ENCODE measurements around the gene CLOCK. TPM values are rescaled to one million over a fixed set of nuclear protein-coding genes. Genes with fewer than 3 reads are reported as not detected.

CLOCK gene
- total and polyA plus RNA-seq, 2 of the 13 experiments (the other 11 are each of a cell fraction or from before 2014, with no cell fraction given) = 8.8 to 13.5 TPM

DNA sequence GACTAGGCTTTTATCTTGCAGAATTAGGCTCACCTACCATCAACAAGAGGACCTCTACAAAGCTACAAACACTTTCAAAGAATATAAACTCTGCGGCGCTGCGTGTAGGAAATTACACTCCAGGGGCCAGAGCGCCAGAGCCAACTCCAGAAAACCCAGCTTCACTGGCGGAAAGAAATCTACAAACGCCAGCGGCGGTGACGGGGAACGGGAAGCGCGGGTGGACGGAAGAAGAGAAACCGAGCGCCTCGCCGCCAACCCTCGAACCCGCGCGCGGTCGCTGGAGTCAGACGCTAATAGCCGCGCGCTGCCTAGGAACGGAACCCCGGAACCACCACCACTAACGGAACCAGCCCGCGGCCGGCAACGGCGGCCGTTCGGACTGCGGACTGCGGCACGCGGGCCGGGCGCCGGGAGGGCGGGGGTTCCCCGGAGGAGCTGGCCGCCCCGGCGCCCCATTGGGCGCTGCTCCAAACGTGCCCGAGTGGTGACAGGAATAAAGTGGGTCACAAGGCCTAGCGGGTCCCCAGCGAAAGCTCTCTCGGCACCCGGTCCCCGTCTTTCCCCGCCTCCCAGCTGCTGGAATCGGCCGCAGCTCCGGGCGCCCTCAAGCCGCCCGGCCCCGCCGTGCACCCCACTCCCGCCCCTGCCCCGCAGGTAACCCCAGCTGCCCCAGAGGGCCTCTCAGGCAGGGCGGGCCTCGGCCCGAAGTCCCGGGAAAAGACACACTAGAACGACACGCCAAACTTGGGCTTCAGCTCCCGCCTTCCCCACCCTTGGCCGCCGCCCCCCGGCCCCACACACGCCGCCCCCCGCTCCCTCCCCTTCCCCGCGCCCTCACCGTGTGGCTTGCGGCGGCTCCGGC is 836 bp downstream of the CLOCK start (continued):
- TF ChIP-seq, protein P1, sequence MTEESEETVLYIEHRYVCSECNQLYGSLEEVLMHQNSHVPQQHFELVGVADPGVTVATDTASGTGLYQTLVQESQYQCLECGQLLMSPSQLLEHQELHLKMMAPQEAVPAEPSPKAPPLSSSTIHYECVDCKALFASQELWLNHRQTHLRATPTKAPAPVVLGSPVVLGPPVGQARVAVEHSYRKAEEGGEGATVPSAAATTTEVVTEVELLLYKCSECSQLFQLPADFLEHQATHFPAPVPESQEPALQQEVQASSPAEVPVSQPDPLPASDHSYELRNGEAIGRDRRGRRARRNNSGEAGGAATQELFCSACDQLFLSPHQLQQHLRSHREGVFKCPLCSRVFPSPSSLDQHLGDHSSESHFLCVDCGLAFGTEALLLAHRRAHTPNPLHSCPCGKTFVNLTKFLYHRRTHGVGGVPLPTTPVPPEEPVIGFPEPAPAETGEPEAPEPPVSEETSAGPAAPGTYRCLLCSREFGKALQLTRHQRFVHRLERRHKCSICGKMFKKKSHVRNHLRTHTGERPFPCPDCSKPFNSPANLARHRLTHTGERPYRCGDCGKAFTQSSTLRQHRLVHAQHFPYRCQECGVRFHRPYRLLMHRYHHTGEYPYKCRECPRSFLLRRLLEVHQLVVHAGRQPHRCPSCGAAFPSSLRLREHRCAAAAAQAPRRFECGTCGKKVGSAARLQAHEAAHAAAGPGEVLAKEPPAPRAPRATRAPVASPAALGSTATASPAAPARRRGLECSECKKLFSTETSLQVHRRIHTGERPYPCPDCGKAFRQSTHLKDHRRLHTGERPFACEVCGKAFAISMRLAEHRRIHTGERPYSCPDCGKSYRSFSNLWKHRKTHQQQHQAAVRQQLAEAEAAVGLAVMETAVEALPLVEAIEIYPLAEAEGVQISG (CRISPR knock-in tag; IDR thresholded peaks at IDR 0.05) = peak; percentile 74
- TF ChIP-seq, protein P2, sequence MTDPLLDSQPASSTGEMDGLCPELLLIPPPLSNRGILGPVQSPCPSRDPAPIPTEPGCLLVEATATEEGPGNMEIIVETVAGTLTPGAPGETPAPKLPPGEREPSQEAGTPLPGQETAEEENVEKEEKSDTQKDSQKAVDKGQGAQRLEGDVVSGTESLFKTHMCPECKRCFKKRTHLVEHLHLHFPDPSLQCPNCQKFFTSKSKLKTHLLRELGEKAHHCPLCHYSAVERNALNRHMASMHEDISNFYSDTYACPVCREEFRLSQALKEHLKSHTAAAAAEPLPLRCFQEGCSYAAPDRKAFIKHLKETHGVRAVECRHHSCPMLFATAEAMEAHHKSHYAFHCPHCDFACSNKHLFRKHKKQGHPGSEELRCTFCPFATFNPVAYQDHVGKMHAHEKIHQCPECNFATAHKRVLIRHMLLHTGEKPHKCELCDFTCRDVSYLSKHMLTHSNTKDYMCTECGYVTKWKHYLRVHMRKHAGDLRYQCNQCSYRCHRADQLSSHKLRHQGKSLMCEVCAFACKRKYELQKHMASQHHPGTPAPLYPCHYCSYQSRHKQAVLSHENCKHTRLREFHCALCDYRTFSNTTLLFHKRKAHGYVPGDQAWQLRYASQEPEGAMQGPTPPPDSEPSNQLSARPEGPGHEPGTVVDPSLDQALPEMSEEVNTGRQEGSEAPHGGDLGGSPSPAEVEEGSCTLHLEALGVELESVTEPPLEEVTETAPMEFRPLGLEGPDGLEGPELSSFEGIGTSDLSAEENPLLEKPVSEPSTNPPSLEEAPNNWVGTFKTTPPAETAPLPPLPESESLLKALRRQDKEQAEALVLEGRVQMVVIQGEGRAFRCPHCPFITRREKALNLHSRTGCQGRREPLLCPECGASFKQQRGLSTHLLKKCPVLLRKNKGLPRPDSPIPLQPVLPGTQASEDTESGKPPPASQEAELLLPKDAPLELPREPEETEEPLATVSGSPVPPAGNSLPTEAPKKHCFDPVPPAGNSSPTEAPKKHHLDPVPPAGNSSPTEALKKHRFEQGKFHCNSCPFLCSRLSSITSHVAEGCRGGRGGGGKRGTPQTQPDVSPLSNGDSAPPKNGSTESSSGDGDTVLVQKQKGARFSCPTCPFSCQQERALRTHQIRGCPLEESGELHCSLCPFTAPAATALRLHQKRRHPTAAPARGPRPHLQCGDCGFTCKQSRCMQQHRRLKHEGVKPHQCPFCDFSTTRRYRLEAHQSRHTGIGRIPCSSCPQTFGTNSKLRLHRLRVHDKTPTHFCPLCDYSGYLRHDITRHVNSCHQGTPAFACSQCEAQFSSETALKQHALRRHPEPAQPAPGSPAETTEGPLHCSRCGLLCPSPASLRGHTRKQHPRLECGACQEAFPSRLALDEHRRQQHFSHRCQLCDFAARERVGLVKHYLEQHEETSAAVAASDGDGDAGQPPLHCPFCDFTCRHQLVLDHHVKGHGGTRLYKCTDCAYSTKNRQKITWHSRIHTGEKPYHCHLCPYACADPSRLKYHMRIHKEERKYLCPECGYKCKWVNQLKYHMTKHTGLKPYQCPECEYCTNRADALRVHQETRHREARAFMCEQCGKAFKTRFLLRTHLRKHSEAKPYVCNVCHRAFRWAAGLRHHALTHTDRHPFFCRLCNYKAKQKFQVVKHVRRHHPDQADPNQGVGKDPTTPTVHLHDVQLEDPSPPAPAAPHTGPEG (CRISPR knock-in tag; IDR thresholded peaks at IDR 0.05) = peak; percentile 36; the same call in 1 of the 2 replicates
- TF ChIP-seq ZBTB7B (CRISPR knock-in tag; IDR thresholded peaks at IDR 0.05) = peak; percentile 76; the same call in 1 of the 2 replicates
- TF ChIP-seq, protein P3, sequence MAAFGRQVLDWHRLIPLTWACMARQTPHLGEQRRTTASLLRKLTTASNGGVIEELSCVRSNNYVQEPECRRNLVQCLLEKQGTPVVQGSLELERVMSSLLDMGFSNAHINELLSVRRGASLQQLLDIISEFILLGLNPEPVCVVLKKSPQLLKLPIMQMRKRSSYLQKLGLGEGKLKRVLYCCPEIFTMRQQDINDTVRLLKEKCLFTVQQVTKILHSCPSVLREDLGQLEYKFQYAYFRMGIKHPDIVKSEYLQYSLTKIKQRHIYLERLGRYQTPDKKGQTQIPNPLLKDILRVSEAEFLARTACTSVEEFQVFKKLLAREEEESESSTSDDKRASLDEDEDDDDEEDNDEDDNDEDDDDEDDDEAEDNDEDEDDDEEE (CRISPR knock-in tag; IDR thresholded peaks at IDR 0.05) = no peak
- TF ChIP-seq, protein P4, sequence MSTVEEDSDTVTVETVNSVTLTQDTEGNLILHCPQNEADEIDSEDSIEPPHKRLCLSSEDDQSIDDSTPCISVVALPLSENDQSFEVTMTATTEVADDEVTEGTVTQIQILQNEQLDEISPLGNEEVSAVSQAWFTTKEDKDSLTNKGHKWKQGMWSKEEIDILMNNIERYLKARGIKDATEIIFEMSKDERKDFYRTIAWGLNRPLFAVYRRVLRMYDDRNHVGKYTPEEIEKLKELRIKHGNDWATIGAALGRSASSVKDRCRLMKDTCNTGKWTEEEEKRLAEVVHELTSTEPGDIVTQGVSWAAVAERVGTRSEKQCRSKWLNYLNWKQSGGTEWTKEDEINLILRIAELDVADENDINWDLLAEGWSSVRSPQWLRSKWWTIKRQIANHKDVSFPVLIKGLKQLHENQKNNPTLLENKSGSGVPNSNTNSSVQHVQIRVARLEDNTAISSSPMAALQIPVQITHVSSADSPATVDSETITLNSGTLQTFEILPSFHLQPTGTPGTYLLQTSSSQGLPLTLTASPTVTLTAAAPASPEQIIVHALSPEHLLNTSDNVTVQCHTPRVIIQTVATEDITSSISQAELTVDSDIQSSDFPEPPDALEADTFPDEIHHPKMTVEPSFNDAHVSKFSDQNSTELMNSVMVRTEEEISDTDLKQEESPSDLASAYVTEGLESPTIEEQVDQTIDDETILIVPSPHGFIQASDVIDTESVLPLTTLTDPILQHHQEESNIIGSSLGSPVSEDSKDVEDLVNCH (CRISPR knock-in tag; IDR thresholded peaks at IDR 0.05) = no peak
- TF ChIP-seq POLR2AphosphoS5 (IDR thresholded peaks at IDR 0.05; ENCODE audit: low read depth, low read length) = peak; percentile 53; the same call in 1 of the 2 replicates
- no peak for TF ChIP-seq MAFK (conservative IDR thresholded peaks at IDR 0.05 in 1 of 2, IDR thresholded peaks at IDR 0.05 in 1 of 2; ENCODE audit: low read length in 2 of 2)
- peak; percentile 47; the same call in 1 of the 2 replicates for TF ChIP-seq SRY (CRISPR knock-in tag; IDR thresholded peaks at IDR 0.05)
- TF ChIP-seq SOX13 (IDR thresholded peaks at IDR 0.05) = no peak
- TF ChIP-seq SOX13 (CRISPR knock-in tag; conservative IDR thresholded peaks at IDR 0.05 in 1 of 2, IDR thresholded peaks at IDR 0.05 in 1 of 2) = no peak
- peak; percentile 85 for TF ChIP-seq HNRNPLL (IDR thresholded peaks at IDR 0.05; ENCODE audit: low read depth, low read length, poor library complexity, severe bottlenecking)
- TF ChIP-seq MED1 (CRISPR knock-in tag; IDR thresholded peaks at IDR 0.05) = peak; percentile 29; the same call in 1 of the 2 replicates
- TF ChIP-seq ZKSCAN1 (IDR thresholded peaks at IDR 0.05; ENCODE audit: low read length) = no peak
- no peak for TF ChIP-seq THYN1 (CRISPR knock-in tag; IDR thresholded peaks at IDR 0.05; ENCODE audit: borderline replicate concordance, low read depth)
- TF ChIP-seq SMAD1 (CRISPR knock-in tag; IDR thresholded peaks at IDR 0.05; ENCODE audit: borderline replicate concordance, low read depth) = peak; percentile 67; the same call in 1 of the 2 replicates
